Common myeloid progenitor, CD34-positive (primary cell): ENCODE measurements around the gene RPS19BP1.

Experiments
- CTCF ChIA-PET: fragments of 350-600 bp; sonication (Branson Sonifier 250); formaldehyde crosslinking; loops from one replicate; lab custom pipeline; 2021; ENCODE audit warnings: antibody characterized with exemption; lab: Charles Lee
- POLR2A ChIA-PET: fragments of 350-600 bp; sonication (Branson Sonifier 250); formaldehyde crosslinking; loops from one replicate; lab custom pipeline; 2021; ENCODE audit warnings: antibody characterized with exemption; lab: Charles Lee
- DNase-seq, 3 donors: peaks; one replicate each; pipeline versions ENCODE4 v3.0.0 to v3.0.0-alpha.2; 2013
- H3K27ac ChIP-seq, 2 experiments: 1 replicate in 1 of 2; 2 replicates in 1 of 2; pipeline ENCODE4 v1.7.0; 2013; ENCODE audit warnings: inconsistent platforms in 2 of 2, low read length in 2 of 2, mild to moderate bottlenecking in 2 of 2, low read depth in 1 of 2, moderate library complexity in 1 of 2; ENCODE audit not compliant: severe bottlenecking in 2 of 2, insufficient read depth in 1 of 2, poor library complexity in 1 of 2
- H3K27me3 ChIP-seq, 5 experiments: replicated peaks in 2 of 5; 1 replicate in 3 of 5; 2 replicates in 2 of 5; pipeline versions ENCODE4 v1.6.1 to v1.7.0; 2013; ENCODE audit warnings: low read length in 4 of 5, mild to moderate bottlenecking in 2 of 5, moderate library complexity in 2 of 5, inconsistent platforms in 1 of 5; ENCODE audit not compliant: insufficient read depth in 5 of 5, control insufficient read depth in 4 of 5
- H3K36me3 ChIP-seq, 4 experiments: 1 replicate in 2 of 4; 2 replicates in 2 of 4; pipeline versions ENCODE4 v1.6.1 to v1.7.0; 2013; ENCODE audit warnings: low read length in 3 of 4, control low read depth in 1 of 4, mild to moderate bottlenecking in 1 of 4; ENCODE audit not compliant: control insufficient read depth in 4 of 4, insufficient read depth in 4 of 4
- H3K4me1 ChIP-seq, 4 experiments: 1 replicate in 3 of 4; 2 replicates in 1 of 4; pipeline versions ENCODE4 v1.6.1 to v1.7.1; 2013; ENCODE audit warnings: low read length in 3 of 4, mild to moderate bottlenecking in 3 of 4, control low read depth in 1 of 4, inconsistent platforms in 1 of 4, moderate library complexity in 1 of 4; ENCODE audit not compliant: control insufficient read depth in 4 of 4, insufficient read depth in 4 of 4; ENCODE audit errors: control extremely low read depth in 1 of 4
- H3K4me3 ChIP-seq, 7 experiments: 1 replicate in 4 of 7; 2 replicates in 3 of 7; pipeline versions ENCODE4 v1.5.1 to v1.7.0; 2013; ENCODE audit warnings: mild to moderate bottlenecking in 7 of 7, low read length in 6 of 7, moderate library complexity in 6 of 7, inconsistent platforms in 2 of 7, low read depth in 2 of 7, control low read depth in 1 of 7; ENCODE audit not compliant: insufficient read depth in 4 of 7, control insufficient read depth in 1 of 7; ENCODE audit errors: extremely low read depth in 1 of 7
- H3K9me3 ChIP-seq, 5 experiments: 1 replicate in 4 of 5; 2 replicates in 1 of 5; pipeline versions ENCODE4 v1.6.1 to v1.7.1; 2013; ENCODE audit warnings: low read length in 4 of 5, mild to moderate bottlenecking in 2 of 5, inconsistent platforms in 1 of 5, low read depth in 1 of 5, moderate library complexity in 1 of 5; ENCODE audit not compliant: control insufficient read depth in 4 of 5, insufficient read depth in 2 of 5; ENCODE audit errors: control extremely low read depth in 1 of 5
- WGBS: methylation state at CpG from one replicate; pipeline ENCODE4 v1.1.5; 2013; ENCODE audit not compliant: insufficient coverage; 5-methylcytosine and 5-hydroxymethylcytosine counted together

Gene RPS19BP1

DNA sequence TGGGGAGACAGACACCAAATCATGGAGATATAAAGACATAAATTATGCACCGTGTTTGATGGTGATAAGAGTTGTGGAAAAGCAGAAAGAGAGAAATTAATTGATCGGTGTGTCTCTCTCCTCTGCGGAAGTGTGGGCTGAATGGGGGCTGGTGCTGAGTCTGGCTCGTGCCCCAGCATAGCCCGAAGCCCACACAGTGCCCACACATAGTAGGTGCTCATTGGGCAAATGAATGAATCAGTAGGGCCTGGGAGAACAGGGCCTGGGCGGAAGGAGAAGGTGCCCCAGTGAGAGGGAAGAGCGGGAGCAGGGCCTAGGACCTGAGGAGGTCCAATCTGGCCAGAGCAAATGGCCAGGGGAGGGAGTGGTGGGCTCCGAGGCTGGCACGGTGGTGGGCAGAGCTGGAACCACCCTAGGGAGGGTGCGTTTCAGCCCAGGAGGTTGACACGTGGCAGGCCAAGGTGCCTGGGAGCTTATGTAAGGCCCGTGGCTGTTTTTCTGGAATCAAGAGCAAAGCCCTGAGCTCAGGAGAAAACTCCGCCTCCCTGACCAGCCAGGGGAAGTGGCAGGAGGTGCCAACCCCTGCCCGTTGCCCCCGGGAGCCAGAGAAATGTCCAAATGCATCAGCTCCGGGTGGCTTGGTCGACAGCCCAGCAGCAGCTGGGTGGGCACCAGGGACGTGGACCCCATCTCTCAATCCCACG lies 35.9 kb upstream of the RPS19BP1 start:
- H3K27me3 ChIP-seq: peaks cover 0 to 11% (median 4%) of the 10 kb centered on the region in 5 experiments
- 77% methylated on average over 15 of the region's 19 CpGs for WGBS
- peaks cover 0 to 9% (median 7%) of the 10 kb centered on the region in 4 experiments for H3K4me1 ChIP-seq
- H3K9me3 ChIP-seq: peaks cover 0 to 3% (median 0%) of the 10 kb centered on the region in 5 experiments
- DNase-seq: no peak
- no peaks in the 10 kb centered on the region for H3K36me3 ChIP-seq
- CTCF ChIA-PET: no interaction called here
- POLR2A ChIA-PET: no interaction called here
- no peak overlapping the region for H3K4me3 ChIP-seq
- no peak overlapping the region for H3K27ac ChIP-seq

GRCh38 chr22:39567135-39567946 lies 34.8 kb upstream of the RPS19BP1 start:
- ChIA-PET POLR2A (no interaction called here), CTCF (interaction anchor here (1.1 kb wide), 1 partner anchor 366 kb away, joined by 3 read pairs; no protein-coding TSS in a partner anchor)
- H3K4me1 ChIP-seq: peaks cover 0 to 9% (median 7%) of the 10 kb centered on the region in 4 experiments
- peak overlapping the region in 2 of 7 experiments; percentile 37 to 41 for H3K4me3 ChIP-seq
- peaks cover 0 to 11% (median 8%) of the 10 kb centered on the region in 5 experiments for H3K27me3 ChIP-seq
- DNase-seq: peak in 2 of 3 donors; percentile 24 to 28
- H3K27ac ChIP-seq: no peak overlapping the region
- WGBS: 39% methylated on average over 10 of the region's 14 CpGs
- H3K36me3 ChIP-seq: no peaks in the 10 kb centered on the region
- H3K9me3 ChIP-seq: peaks cover 0 to 3% (median 0%) of the 10 kb centered on the region in 5 experiments

- peaks cover 0 to 9% (median 7%) of the 10 kb centered on the region in 4 experiments for H3K4me1 ChIP-seq
- POLR2A ChIA-PET: no interaction called here
- peaks cover 0 to 3% (median 0%) of the 10 kb centered on the region in 5 experiments for H3K9me3 ChIP-seq
- 94% methylated on average over 5 of the region's 5 CpGs for WGBS
- no peak overlapping the region for H3K27ac ChIP-seq
- H3K27me3 ChIP-seq: peaks cover 0 to 23% (median 12%) of the 10 kb centered on the region in 5 experiments
- no peaks in the 10 kb centered on the region for H3K36me3 ChIP-seq
- DNase-seq: no peak
- H3K4me3 ChIP-seq: no peak overlapping the region
- CTCF ChIA-PET: no interaction called here
Measured at GRCh38 chr22:39565414-39565944, 32.9 kb upstream of the RPS19BP1 start.

DNA sequence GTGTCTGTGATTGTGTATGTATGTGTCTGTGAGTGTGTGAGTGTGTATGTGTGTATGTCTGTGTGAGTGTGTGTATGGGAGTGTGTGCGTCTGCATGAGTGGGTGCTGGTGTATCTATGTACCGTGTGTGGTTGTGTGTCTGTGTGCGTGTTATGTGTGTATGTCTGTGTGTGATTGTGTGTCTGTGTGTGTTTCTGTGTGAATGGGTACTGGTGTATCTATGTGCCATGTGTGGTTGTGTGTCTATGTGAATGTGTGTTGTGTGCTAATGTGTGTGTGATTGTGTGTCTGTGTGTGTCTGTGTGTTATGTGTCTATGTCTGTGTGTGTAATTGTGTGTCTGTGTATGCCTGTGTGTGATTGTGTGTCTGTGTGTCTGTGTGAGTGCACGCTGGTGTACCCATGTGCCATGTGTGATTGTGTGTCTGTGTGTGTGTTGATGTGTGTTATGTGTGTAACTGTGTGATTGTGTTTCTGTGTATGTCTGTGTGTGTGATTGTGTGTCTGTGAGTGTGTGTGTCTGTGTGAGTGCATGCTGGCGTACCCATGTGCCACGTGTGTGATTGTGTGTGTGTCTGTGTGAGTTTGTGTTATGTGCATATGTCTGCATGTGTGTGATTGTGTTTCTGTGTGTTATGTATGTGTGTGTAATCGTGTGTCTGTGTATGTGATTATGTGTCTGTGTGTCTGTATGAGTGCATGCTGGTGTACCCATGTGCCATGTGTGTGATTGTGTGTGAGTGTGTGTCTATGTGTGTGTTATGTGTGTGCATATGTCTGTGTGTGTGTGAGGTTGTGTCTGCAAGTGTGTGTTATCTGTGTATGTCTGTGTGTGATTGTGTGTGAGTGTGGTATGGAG lies 31.3 kb upstream of the RPS19BP1 start:
- peaks cover 0 to 40% (median 23%) of the 10 kb centered on the region in 5 experiments for H3K27me3 ChIP-seq
- peak in 1 of 3 donors; percentile 43 for DNase-seq
- H3K27ac ChIP-seq: no peak overlapping the region
- ChIA-PET POLR2A (no interaction called here), CTCF (no interaction called here)
- no peaks in the 10 kb centered on the region for H3K36me3 ChIP-seq
- H3K9me3 ChIP-seq: peaks cover 0 to 3% (median 0%) of the 10 kb centered on the region in 5 experiments
- H3K4me3 ChIP-seq: no peak overlapping the region
- H3K4me1 ChIP-seq: peaks cover 0 to 9% (median 7%) of the 10 kb centered on the region in 4 experiments
- WGBS: 95% methylated on average over 7 of the region's 7 CpGs

DNA sequence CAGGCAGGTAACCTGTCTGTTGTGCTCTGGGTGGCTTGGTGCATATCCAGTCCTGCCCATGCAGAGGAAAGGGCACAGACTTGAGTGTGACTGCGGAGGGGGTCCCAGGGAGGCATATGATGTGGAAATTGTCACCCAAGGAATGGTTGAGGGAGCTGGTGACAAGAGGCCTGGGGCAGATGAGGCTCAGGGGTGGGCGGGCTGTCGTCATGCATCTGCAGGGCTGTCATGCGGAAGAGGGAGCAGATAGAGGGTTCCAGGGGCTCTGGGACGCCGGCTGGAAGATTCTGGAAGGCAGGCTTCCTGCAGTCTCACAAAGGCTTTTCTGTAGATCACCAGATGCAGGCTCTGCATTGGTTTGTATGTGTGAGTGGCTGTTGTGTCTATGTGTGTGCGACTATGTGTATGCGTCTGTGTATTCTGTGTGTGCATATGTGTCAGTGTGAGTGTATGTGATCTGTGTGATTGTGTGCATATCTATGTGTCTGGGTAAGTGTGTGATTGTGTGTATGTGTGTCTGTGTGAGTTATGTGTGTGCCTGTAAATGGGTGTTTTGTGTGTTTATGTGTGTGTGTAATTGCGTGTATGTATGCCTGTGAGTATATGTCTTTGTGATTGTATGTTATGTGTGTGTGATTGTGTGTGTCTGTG lies 30.4 kb upstream of the RPS19BP1 start:
- peak in 1 of 3 donors; percentile 20 for DNase-seq
- ChIA-PET POLR2A (no interaction called here), CTCF (interaction anchor here (0.6 to 1.6 kb wide), 3 partner anchors 11 to 461 kb away, joined by 3 to 4 read pairs (median 3); no protein-coding TSS in a partner anchor)
- H3K9me3 ChIP-seq: peaks cover 0 to 3% (median 0%) of the 10 kb centered on the region in 5 experiments
- peaks cover 0 to 48% (median 26%) of the 10 kb centered on the region in 5 experiments for H3K27me3 ChIP-seq
- H3K27ac ChIP-seq: no peak overlapping the region
- peaks cover 0 to 14% (median 9%) of the 10 kb centered on the region in 4 experiments for H3K4me1 ChIP-seq
- H3K4me3 ChIP-seq: no peak overlapping the region
- no peaks in the 10 kb centered on the region for H3K36me3 ChIP-seq
- 82% methylated on average over 9 of the region's 9 CpGs for WGBS

DNA sequence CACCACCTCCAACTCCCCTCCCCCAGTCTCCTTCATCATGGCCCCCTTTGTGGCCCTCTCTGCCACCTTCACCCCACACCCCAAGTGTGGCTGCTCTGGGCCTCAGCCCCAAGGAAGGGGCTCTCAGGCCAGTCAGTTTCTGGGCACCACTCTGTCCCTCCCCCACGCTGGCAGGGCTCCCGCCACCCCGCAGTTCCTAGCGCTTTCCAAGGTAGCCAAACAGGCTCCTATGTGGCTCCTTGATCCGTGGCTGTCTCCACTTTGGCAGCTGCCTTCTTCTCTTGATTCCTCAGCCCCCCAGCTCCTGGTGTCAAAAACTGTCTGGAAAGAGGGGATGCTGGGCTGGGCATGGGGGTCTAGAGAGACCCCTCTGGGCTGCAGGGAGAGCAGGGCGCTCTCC lies 27.6 kb upstream of the RPS19BP1 start:
- Histone ChIP-seq H3K27ac (no peak overlapping the region), H3K4me1 (peaks cover 0 to 7% (median 2%) of the 10 kb centered on the region in 4 experiments), H3K4me3 (no peak overlapping the region), H3K36me3 (no peaks in the 10 kb centered on the region), H3K9me3 (no peaks in the 10 kb centered on the region), H3K27me3 (peaks cover 2 to 74% (median 38%) of the 10 kb centered on the region in 5 experiments)
- WGBS: 67% methylated on average over 6 of the region's 6 CpGs
- POLR2A ChIA-PET: no interaction called here
- DNase-seq: no peak
- CTCF ChIA-PET: interaction anchor here (0.6 to 2.1 kb wide), 2 partner anchors 465 to 732 kb away, joined by 3 to 6 read pairs; no protein-coding TSS in a partner anchor
